ENCODE results near the gene ZMIZ1. TPM values are rescaled to one million over a fixed set of nuclear protein-coding genes. Genes with fewer than 3 reads are reported as not detected.

ZMIZ1 gene
- total RNA-seq, 1 experiment from 2014 or later, result 28.4 TPM

DNA sequence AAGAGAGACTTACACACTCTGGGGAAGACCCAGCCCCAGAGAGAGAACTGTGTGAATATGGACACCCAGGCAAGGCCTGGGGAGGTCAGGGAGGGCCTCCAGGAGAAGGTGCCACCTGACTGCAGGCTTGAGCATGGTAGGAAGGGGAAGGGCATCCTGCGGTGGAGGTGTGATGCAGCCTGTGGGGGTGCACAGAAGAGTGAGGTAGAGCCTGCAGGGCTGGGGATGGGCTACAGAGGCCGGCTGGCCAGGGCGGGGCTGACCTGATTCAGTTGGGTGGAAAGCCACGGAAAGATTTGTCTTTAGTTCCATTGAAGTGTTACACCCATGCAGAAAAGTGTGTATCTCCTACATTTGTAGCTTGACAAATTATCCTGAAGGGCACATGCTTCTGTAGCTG is 47.6 kb downstream of the ZMIZ1 start:
- Histone ChIP-seq H4K20me1 (ENCODE audit: insufficient read depth) (no peaks in the 10 kb centered on the region), H3K36me3 (ENCODE audit: control insufficient read depth in 1 of 2, insufficient read depth in 2 of 2, low read length in 2 of 2) (no peaks in the 10 kb centered on the region), H3K9ac (ENCODE audit: low read length) (no peak overlapping the region), H3K79me2 (ENCODE audit: insufficient read depth, low read length) (peaks cover 22% of the 10 kb centered on the region; the same call in 1 of the 2 replicates), H3K9me3 (ENCODE audit: control insufficient read depth in 1 of 2, insufficient read depth in 1 of 2, low read depth in 1 of 2, low read length in 2 of 2) (no peaks in the 10 kb centered on the region), H3K4me1 (ENCODE audit: control insufficient read depth in 1 of 2, insufficient read depth in 2 of 2, low read length in 2 of 2) (peaks cover 0 to 22% of the 10 kb centered on the region in 2 experiments; a peak in 2 of 4 replicates), H3K27ac (ENCODE audit: low read depth, low read length) (no peak overlapping the region), H3K4me2 (ENCODE audit: low read length) (no peak overlapping the region), H3K4me3 (replicated peaks in 1 of 2; ENCODE audit: low read depth in 1 of 2, low read length in 2 of 2) (no peak overlapping the region), H3K9me2 (ENCODE audit: insufficient read depth) (no peaks in the 10 kb centered on the region), H2AFZ (ENCODE audit: low read depth, low read length, poor library complexity, severe bottlenecking) (no peak overlapping the region), H3K27me3 (ENCODE audit: insufficient read depth, low read length) (no peaks in the 10 kb centered on the region)
- ChIA-PET RAD21 (ENCODE audit: low non-redundant PET in 1 of 2, low total read pairs in 2 of 2, uncharacterized antibody in 2 of 2, unreplicated experiment in 2 of 2) (no interaction called here), CTCF (no interaction called here), POLR2A (no interaction called here)
- ATAC-seq (no peak), DNase-seq (ENCODE audit: low read depth, low spot score) (no peak)
- intact Hi-C loops (cut with micrococcal nuclease), result no loop called here
- BruUV-seq (replicated peaks), result no TSS peak
- TF ChIP-seq, protein P1, sequence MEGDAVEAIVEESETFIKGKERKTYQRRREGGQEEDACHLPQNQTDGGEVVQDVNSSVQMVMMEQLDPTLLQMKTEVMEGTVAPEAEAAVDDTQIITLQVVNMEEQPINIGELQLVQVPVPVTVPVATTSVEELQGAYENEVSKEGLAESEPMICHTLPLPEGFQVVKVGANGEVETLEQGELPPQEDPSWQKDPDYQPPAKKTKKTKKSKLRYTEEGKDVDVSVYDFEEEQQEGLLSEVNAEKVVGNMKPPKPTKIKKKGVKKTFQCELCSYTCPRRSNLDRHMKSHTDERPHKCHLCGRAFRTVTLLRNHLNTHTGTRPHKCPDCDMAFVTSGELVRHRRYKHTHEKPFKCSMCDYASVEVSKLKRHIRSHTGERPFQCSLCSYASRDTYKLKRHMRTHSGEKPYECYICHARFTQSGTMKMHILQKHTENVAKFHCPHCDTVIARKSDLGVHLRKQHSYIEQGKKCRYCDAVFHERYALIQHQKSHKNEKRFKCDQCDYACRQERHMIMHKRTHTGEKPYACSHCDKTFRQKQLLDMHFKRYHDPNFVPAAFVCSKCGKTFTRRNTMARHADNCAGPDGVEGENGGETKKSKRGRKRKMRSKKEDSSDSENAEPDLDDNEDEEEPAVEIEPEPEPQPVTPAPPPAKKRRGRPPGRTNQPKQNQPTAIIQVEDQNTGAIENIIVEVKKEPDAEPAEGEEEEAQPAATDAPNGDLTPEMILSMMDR (IDR thresholded peaks at IDR 0.05 in 2 of 3, conservative IDR thresholded peaks at IDR 0.05 in 1 of 3; ENCODE audit: borderline replicate concordance in 1 of 3, insufficient read depth in 1 of 3, low read depth in 2 of 3, low read length in 2 of 3), result no peak
- TF ChIP-seq, protein P2, sequence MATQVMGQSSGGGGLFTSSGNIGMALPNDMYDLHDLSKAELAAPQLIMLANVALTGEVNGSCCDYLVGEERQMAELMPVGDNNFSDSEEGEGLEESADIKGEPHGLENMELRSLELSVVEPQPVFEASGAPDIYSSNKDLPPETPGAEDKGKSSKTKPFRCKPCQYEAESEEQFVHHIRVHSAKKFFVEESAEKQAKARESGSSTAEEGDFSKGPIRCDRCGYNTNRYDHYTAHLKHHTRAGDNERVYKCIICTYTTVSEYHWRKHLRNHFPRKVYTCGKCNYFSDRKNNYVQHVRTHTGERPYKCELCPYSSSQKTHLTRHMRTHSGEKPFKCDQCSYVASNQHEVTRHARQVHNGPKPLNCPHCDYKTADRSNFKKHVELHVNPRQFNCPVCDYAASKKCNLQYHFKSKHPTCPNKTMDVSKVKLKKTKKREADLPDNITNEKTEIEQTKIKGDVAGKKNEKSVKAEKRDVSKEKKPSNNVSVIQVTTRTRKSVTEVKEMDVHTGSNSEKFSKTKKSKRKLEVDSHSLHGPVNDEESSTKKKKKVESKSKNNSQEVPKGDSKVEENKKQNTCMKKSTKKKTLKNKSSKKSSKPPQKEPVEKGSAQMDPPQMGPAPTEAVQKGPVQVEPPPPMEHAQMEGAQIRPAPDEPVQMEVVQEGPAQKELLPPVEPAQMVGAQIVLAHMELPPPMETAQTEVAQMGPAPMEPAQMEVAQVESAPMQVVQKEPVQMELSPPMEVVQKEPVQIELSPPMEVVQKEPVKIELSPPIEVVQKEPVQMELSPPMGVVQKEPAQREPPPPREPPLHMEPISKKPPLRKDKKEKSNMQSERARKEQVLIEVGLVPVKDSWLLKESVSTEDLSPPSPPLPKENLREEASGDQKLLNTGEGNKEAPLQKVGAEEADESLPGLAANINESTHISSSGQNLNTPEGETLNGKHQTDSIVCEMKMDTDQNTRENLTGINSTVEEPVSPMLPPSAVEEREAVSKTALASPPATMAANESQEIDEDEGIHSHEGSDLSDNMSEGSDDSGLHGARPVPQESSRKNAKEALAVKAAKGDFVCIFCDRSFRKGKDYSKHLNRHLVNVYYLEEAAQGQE (IDR thresholded peaks at IDR 0.05; ENCODE audit: low read depth), result no peak
- TF ChIP-seq, protein P3, sequence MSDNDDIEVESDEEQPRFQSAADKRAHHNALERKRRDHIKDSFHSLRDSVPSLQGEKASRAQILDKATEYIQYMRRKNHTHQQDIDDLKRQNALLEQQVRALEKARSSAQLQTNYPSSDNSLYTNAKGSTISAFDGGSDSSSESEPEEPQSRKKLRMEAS (IDR thresholded peaks at IDR 0.05), result no peak
- TF ChIP-seq ATF3 (IDR thresholded peaks at IDR 0.05), result no peak
- TF ChIP-seq JUND (IDR thresholded peaks at IDR 0.05), result no peak
